KBM-7 (cell line): ENCODE data around the gene XPA.
"Not testable (repeated sequence)": the region's sequence is repeated elsewhere in the genome, so short reads cannot be mapped to it uniquely, and the experiment has no call there.

Experiments
- DNase-seq: peaks from one replicate; pipeline ENCODE4 v3.0.0-alpha.2; 2015
- in situ Hi-C: fragments of 300-500 bp; cut with MboI; formaldehyde crosslinking; loops from 2 replicates; pipeline ENCODE4 v1.14.3; 2020; ENCODE audit warnings: low sequenced_read_pairs, low pct_unique_long_range_greater_than_20kb, mixed read lengths

The XPA gene

GRCh38 chr9:97705354-97705950 lies 8.3 kb upstream of the XPA start:
- peak; percentile 43 for DNase-seq
- in situ Hi-C loops = no loop called here

GRCh38 chr9:97704851-97705250 lies 7.7 kb upstream of the XPA start:
- in situ Hi-C loops = no loop called here
- no peak for DNase-seq

- DNase-seq = no peak
- in situ Hi-C loops = no loop called here
These were observed 7.2 kb upstream of the XPA start for GRCh38 chr9:97704345-97704677.

- no peak for DNase-seq
- in situ Hi-C loops = no loop called here
These were observed 6.6 kb upstream of the XPA start for GRCh38 chr9:97703437-97704344.

GRCh38 chr9:97699824-97700223 lies 2.7 kb upstream of the XPA start:
- DNase-seq, in situ Hi-C loops: not testable (repeated sequence)

GRCh38 chr9:97699281-97699680 lies 2.1 kb upstream of the XPA start:
- DNase-seq = peak; percentile 35
- in situ Hi-C loops = not testable (repeated sequence)

GRCh38 chr9:97698865-97699264 lies 1.7 kb upstream of the XPA start:
- no peak for DNase-seq
- in situ Hi-C loops = no loop called here

GRCh38 chr9:97697837-97698236 lies 697 bp upstream of the XPA start:
- DNase-seq = no peak
- in situ Hi-C loops = no loop called here

GRCh38 chr9:97695995-97696802 lies 941 bp downstream of the XPA start:
- no peak for DNase-seq
- in situ Hi-C loops = no loop called here

GRCh38 chr9:97695390-97695789 lies 1.8 kb downstream of the XPA start:
- no peak for DNase-seq
- in situ Hi-C loops = no loop called here

GRCh38 chr9:97694769-97695168 lies 2.4 kb downstream of the XPA start:
- in situ Hi-C loops = no loop called here
- no peak for DNase-seq

- no peak for DNase-seq
- in situ Hi-C loops = no loop called here
These were observed 7.5 kb downstream of the XPA start for GRCh38 chr9:97689401-97690180.

- no peak for DNase-seq
- in situ Hi-C loops = no loop called here
These were observed 8.5 kb downstream of the XPA start for GRCh38 chr9:97688654-97689053.

- no peak for DNase-seq
- in situ Hi-C loops = no loop called here
These were observed 14.9 kb downstream of the XPA start for GRCh38 chr9:97682242-97682641.

- DNase-seq = no peak
- in situ Hi-C loops = no loop called here
These were observed 21.5 kb downstream of the XPA start for GRCh38 chr9:97675655-97676054.

GRCh38 chr9:97673922-97674321 lies 23.2 kb downstream of the XPA start:
- in situ Hi-C loops = no loop called here
- DNase-seq = no peak

- DNase-seq = no peak
- in situ Hi-C loops = no loop called here
These were observed 24.7 kb downstream of the XPA start for GRCh38 chr9:97672403-97672802.

GRCh38 chr9:97670586-97670985 lies 26.6 kb downstream of the XPA start:
- DNase-seq = no peak
- in situ Hi-C loops = no loop called here

GRCh38 chr9:97668485-97668884 lies 28.7 kb downstream of the XPA start:
- DNase-seq = no peak
- in situ Hi-C loops = no loop called here
